Measurements from ENCODE around the gene TRAPPC3L.

TRAPPC3L gene

GRCh38 chr6:116579143-116579542 lies 33.7 kb upstream of the TRAPPC3L start:
- DNase-seq (ENCODE audit: low spot score), result no peak
- no peak overlapping the region for H3K4me3 ChIP-seq (ENCODE audit: severe bottlenecking)
- H3K36me3 ChIP-seq (ENCODE audit: low read depth), result peaks cover 81% of the 10 kb centered on the region
- no peaks in the 10 kb centered on the region for H3K27me3 ChIP-seq (ENCODE audit: insufficient read depth, poor library complexity, severe bottlenecking)
- no peaks in the 10 kb centered on the region for H3K9me3 ChIP-seq (ENCODE audit: severe bottlenecking)
- TF ChIP-seq CTCF (IDR thresholded peaks at IDR 0.05; ENCODE audit: poor library complexity, severe bottlenecking), result no peak
- no peaks in the 10 kb centered on the region for H3K4me1 ChIP-seq (ENCODE audit: insufficient read depth, poor library complexity, severe bottlenecking)
- no peak for ATAC-seq (ENCODE audit: low read depth)
- H3K27ac ChIP-seq (ENCODE audit: poor library complexity, severe bottlenecking), result no peak overlapping the region

- Histone ChIP-seq H3K4me3 (ENCODE audit: severe bottlenecking) (no peak overlapping the region), H3K27me3 (ENCODE audit: insufficient read depth, poor library complexity, severe bottlenecking) (no peaks in the 10 kb centered on the region), H3K36me3 (ENCODE audit: low read depth) (peaks cover 78% of the 10 kb centered on the region), H3K4me1 (ENCODE audit: insufficient read depth, poor library complexity, severe bottlenecking) (peaks cover under 1% of the 10 kb centered on the region), H3K27ac (ENCODE audit: poor library complexity, severe bottlenecking) (no peak overlapping the region), H3K9me3 (ENCODE audit: severe bottlenecking) (no peaks in the 10 kb centered on the region)
- no peak for DNase-seq (ENCODE audit: low spot score)
- no peak for ATAC-seq (ENCODE audit: low read depth)
- no peak for TF ChIP-seq CTCF (IDR thresholded peaks at IDR 0.05; ENCODE audit: poor library complexity, severe bottlenecking)
These were observed 32.9 kb upstream of the TRAPPC3L start for GRCh38 chr6:116578335-116578734.

GRCh38 chr6:116577486-116577885 lies 32.0 kb upstream of the TRAPPC3L start:
- Histone ChIP-seq H3K4me1 (ENCODE audit: insufficient read depth, poor library complexity, severe bottlenecking) (peaks cover 4% of the 10 kb centered on the region), H3K27ac (ENCODE audit: poor library complexity, severe bottlenecking) (no peak overlapping the region), H3K27me3 (ENCODE audit: insufficient read depth, poor library complexity, severe bottlenecking) (no peaks in the 10 kb centered on the region), H3K36me3 (ENCODE audit: low read depth) (peaks cover 73% of the 10 kb centered on the region), H3K4me3 (ENCODE audit: severe bottlenecking) (no peak overlapping the region), H3K9me3 (ENCODE audit: severe bottlenecking) (no peaks in the 10 kb centered on the region)
- ATAC-seq (ENCODE audit: low read depth) (no peak), DNase-seq (ENCODE audit: low spot score) (no peak)
- no peak for TF ChIP-seq CTCF (IDR thresholded peaks at IDR 0.05; ENCODE audit: poor library complexity, severe bottlenecking)

- DNase-seq (ENCODE audit: low spot score) (no peak), ATAC-seq (ENCODE audit: low read depth) (no peak)
- no peak overlapping the region for H3K27ac ChIP-seq (ENCODE audit: poor library complexity, severe bottlenecking)
- peaks cover 50% of the 10 kb centered on the region for H3K36me3 ChIP-seq (ENCODE audit: low read depth)
- no peak overlapping the region for H3K4me3 ChIP-seq (ENCODE audit: severe bottlenecking)
- no peaks in the 10 kb centered on the region for H3K27me3 ChIP-seq (ENCODE audit: insufficient read depth, poor library complexity, severe bottlenecking)
- H3K4me1 ChIP-seq (ENCODE audit: insufficient read depth, poor library complexity, severe bottlenecking), result peaks cover 5% of the 10 kb centered on the region
- H3K9me3 ChIP-seq (ENCODE audit: severe bottlenecking), result no peaks in the 10 kb centered on the region
- TF ChIP-seq CTCF (IDR thresholded peaks at IDR 0.05; ENCODE audit: poor library complexity, severe bottlenecking), result no peak
These were observed 29.7 kb upstream of the TRAPPC3L start for GRCh38 chr6:116575227-116575626.

GRCh38 chr6:116572162-116572561 lies 26.7 kb upstream of the TRAPPC3L start:
- peak overlapping the region; percentile 66 for H3K27ac ChIP-seq (ENCODE audit: poor library complexity, severe bottlenecking)
- DNase-seq (ENCODE audit: low spot score) (no peak), ATAC-seq (ENCODE audit: low read depth) (0 out of 3 replicates have a peak, but pooled peaks have one; percentile 11)
- no peaks in the 10 kb centered on the region for H3K9me3 ChIP-seq (ENCODE audit: severe bottlenecking)
- no peaks in the 10 kb centered on the region for H3K27me3 ChIP-seq (ENCODE audit: insufficient read depth, poor library complexity, severe bottlenecking)
- H3K4me1 ChIP-seq (ENCODE audit: insufficient read depth, poor library complexity, severe bottlenecking), result peaks cover 14% of the 10 kb centered on the region
- peaks cover 32% of the 10 kb centered on the region for H3K36me3 ChIP-seq (ENCODE audit: low read depth)
- peak overlapping the region; percentile 83 for H3K4me3 ChIP-seq (ENCODE audit: severe bottlenecking)
- no peak for TF ChIP-seq CTCF (IDR thresholded peaks at IDR 0.05; ENCODE audit: poor library complexity, severe bottlenecking)

Measured in RWPE2 (cell line).